SK-N-DZ (cell line): Measurements from ENCODE around the gene OR52N5. TPM values are rescaled to one million over a fixed set of nuclear protein-coding genes. Genes with fewer than 3 reads are reported as not detected.

Experiments used
- DNase-seq: peaks from one replicate; pipeline ENCODE4 v3.0.0-alpha.2; 2015; ENCODE audit warnings: low spot score
- polyA plus RNA-seq, 2 experiments: library from polyadenylated mRNA; depleted of rRNA; stranded (reverse); fragments of >200 nt; gene quantifications; 2 replicates each; pipeline ENCODE4 v1.2.3, GENCODE V29; 2014

OR52N5 gene
- not detected in 2 replicates for polyA plus RNA-seq (2014; cell fraction: cytosol; rRNA removed)
- polyA plus RNA-seq (2014; cell fraction: nucleus; rRNA removed): not detected in 2 replicates

GRCh38 chr11:5783255-5783654 lies at the start of gene OR52N5:
Gene OR52N5 (minus strand): TSS chr11:5783355. CDS start chr11:5778634, 4,721 bp downstream.
- no peak for DNase-seq

DNA sequence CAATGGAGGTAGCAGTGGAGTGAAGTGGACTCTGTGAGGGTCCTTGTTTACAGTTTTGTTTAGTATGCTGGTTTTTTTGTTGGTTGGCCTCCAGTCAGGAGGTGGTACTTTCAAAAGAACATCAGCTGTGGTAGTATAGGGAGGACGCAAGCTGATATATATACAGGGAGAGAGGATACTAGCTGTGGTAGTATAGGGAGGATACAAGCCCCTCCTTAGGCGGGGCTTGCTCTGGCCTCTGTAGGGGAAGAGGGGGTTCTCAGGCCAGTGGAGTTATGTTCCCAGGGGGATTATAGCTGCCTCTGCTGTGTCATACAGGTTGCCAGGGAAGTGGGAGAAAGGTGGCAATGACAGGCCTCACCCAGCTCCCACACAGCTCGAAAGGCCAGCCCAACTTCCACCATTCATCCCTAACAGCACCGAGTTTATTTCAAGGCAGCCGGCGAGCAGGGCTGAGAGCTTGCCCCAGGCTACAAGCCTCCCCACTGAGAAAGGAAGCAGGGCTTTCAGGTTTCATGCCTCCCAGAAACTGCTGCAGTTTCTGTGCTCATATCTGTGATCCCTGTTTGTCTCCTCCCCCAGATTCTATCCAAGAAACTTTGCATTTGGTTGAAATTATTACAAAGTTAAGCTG lies 48.2 kb upstream of the OR52N5 start:
- no peak for DNase-seq

DNA sequence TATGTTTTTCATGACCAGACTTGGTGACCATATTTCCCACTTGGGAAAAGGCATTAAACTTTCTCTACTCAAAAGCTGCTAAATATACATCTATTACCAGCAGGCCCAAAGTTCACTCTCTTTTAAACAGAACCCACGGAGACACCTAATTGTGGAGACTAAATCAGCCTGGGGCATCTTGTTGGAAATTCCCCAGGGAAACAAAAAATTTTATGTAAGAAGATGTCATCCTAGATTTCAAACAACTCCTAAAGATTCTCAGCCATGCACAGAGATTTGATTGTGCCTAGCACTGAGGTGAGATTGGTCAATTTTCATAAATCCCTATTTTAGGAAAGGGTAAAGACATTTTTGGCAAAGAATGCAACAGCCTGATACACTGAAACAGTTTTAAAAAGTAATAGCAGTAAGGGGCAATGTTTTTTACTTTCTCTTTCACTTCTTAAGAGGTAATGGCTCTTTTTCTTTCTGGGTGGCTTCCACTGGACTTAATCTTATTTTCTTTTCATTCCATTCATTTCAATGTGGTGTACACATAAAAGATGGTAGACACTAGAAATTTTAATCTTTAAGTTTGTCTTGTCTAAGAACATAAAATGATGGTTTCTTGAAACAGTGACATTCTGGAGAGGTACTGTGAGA lies 35.2 kb upstream of the OR52N5 start:
- DNase-seq: no peak

- DNase-seq: no peak
Observed at GRCh38 chr11:5815534-5815933, 32.4 kb upstream of the OR52N5 start.

DNA sequence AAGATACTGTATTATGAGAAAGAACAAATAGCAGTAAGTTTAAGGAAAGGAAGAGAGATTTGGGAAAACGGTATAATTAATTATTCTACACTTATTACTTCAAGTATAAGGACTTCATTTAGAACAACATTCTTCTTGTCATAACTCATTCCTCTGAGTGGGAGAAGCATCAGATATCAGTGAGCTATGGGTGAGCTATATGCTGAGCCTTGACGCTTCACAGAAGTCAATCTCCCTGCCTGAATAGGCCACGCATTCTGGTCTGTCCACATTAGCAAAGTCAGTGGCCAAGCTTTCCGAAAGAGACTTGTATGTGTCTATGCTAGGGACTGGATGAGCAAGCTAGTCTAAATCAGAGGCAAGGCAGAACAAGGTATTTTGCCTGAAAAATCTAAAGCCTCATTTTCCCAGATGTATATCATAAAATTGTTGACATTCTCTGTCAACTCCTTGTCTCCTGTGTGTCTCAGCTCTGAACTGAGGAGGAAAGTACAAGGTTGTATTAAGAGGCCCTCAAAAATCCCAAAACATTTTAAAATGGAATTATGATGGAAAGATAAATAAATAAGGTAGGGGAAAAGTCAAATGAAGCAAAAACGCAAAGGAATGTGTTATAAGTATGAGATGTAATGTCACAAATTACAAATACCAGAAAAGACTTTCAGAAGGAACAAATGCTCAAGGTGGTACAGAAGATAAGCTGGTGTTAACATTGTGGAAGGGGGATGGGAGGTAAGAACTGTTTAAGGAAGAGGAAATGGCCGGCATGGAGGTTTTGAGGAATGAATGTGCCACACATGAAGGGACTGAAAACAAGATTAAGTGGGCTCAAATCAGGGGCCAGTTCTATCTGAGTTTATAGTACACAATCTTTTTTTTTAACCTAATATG lies 27.0 kb upstream of the OR52N5 start:
- no peak for DNase-seq

DNA sequence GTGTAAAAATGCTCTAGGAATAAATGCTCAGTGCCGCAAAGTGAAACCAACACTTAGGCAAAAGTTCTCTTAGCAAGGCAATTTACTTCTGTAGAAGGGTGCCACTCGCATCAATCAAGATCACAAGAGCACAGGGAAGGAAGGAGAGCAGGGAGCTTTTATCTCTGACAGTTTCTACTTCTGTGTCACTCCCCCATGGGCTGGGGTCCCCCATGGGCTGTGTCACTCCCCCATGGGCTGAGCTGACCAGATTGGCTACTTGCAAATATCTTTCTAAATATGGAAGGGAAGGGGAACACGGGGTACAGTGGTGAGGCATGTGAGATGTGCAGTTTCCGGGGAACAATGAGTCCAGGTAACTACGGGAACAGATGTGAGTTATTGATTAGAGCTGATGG lies 26.0 kb upstream of the OR52N5 start:
- no peak for DNase-seq

DNA sequence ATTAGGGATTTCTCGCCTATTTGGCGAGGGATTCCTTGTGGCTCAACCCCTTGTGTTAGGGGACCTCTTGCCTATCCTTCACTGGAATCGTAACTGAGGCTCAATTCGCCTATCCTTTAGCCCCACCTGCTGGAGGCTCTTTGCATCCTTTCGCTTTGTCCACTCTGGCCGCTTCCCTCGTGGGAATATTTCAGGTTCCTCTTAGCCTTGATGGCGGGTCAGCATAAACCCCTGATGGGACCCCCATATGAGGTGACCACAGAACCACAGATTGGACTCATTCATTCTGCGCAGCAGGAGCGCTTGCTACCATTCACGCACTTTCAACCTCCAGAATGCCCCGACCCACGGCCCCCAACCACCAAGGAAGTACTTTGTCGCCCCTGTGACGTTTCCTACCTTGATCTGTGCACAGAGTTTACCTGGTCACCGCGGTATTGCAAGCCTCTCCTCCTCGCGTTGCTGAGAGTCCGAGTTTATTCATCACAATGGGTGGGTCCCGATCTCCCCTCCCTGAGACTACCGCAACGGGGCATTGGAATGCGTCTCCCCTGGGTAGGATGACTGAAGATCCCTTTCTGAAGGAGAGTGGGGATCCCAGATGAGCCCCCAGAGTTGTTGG lies 25.5 kb upstream of the OR52N5 start, which contains the start of gene OR52N2:
Gene OR52N2, plus strand, starts transcription at position 425 of the 622 bp plus-strand sequence. CDS start 11,412 bp downstream, outside the sequence.
- DNase-seq: peak; percentile 56

- no peak for DNase-seq
Observed at GRCh38 chr11:5807580-5807979, 24.4 kb upstream of the OR52N5 start.

DNA sequence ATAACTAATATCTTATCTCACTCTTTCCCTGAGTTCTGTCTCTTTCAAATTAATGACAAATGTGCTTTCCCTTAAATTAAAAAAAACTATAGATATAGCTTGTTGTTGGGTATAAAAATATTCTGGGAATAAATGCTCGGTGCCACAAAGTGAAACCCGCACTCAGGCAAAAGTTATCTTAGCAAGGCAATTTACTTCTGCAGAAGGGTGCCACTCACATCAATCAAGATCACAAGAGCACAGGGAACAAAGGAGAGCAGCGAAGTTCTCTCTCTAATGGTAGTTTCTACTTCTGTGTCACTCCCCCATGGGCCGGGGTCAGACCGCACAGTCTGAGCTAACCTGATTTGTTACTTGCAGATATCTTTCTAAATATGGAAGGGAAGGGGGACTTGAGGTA lies 20.8 kb upstream of the OR52N5 start:
- DNase-seq: no peak

GRCh38 chr11:5796541-5796940 lies 13.4 kb upstream of the OR52N5 start:
- DNase-seq: no peak

GRCh38 chr11:5791165-5791564 lies 8.0 kb upstream of the OR52N5 start, which contains the start of gene OR52N1:
Gene OR52N1 (minus strand): TSS chr11:5791265. CDS start chr11:5788816, 2,449 bp downstream.
- no peak for DNase-seq

GRCh38 chr11:5767056-5767455 lies 16.1 kb downstream of the OR52N5 start:
- no peak for DNase-seq

DNA sequence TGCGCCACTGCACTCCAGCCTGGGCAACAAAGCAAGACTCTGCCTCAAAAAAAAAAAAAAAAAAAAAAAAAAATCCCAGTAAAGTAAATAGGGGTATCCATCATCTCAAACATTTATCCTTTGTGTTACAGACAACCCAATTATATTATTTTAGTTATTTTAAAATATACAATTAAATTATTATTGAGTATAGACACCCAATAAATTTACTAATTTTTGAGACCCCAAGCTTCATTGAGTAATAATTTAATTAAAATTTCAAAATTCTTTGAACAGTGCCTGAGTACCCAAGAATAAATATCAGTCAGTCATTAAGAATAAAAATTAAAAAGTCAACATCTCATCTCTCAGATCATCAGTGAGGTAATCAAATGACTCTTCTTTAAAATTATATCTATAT lies 29.2 kb downstream of the OR52N5 start, which contains the start of gene OR52N4:
Gene OR52N4, plus strand, starts transcription at position 301 of the 400 bp plus-strand sequence. CDS start 498 bp downstream, outside the sequence.
- no peak for DNase-seq

- DNase-seq: no peak
Observed at GRCh38 chr11:5749836-5750235, 33.3 kb downstream of the OR52N5 start.

DNA sequence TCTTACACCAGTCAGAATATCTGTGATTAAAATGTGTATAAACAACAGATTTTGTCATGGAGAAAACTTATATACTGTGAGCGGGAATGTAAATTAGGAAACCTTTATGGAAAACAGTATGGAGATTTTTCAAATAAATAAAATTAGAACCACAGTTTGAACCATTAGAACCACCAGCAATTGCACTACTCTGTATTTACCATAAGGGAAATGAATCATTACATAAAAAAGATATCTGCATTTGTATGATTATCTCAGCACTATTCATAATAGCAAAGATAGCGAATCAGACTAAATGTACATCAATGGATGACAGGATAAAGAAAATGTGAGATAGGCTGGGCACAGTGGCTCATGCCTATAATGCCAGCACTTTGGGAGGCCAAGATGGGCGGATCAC lies 36.5 kb downstream of the OR52N5 start:
- no peak for DNase-seq

- no peak for DNase-seq
Observed at GRCh38 chr11:5738431-5738830, 44.7 kb downstream of the OR52N5 start.

DNA sequence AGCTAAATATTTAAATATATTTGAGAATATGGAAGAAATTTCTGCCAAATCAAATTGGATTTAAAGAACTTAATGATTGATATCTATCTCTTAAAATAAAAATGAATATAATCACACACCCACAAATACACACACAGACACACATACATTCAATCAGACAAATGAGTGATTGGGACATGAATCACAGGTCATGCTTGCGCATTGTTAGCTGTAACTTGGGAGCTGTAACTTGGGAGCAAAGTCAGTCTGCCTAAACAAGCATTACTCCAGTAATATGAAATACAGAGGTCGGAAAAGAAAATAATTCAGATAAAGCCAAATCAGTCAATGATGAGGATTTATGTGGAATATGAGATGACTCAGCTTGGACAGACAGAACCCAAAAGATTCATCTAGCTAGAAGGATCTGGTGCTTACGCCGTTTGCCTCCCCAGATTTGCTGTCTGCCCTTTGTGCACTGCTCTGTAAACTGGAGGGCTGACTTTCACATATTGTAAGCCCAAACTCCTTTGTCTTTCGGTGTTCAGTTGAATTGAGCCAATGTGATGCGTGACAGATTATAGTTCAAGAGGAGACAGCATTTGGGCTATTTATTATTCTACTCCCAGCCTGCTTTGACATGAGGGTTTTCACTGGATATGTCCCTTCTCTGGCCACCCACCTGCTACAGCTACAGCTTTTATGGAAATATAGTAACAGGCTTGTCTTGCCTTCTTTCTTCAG lies 45.3 kb downstream of the OR52N5 start:
- no peak for DNase-seq

DNA sequence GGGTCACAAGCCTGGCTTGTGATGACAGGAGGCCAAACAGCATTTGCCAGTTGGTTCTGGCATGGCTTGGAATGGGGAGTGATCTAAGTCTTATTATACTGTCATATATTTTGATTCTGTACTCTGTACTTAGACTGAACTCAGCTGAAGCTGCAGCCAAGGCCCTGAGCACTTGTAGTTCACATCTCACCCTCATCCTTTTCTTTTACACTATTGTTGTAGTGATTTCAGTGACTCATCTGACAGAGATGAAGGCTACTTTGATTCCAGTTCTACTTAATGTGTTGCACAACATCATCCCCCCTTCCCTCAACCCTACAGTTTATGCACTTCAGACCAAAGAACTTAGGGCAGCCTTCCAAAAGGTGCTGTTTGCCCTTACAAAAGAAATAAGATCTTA lies 46.1 kb downstream of the OR52N5 start:
- no peak for DNase-seq

GRCh38 chr11:5736396-5736795 lies 46.8 kb downstream of the OR52N5 start, which contains the start of gene OR56B1:
Gene OR56B1 (plus strand): TSS chr11:5736448. CDS start chr11:5736517, 69 bp downstream.
- DNase-seq: no peak

DNA sequence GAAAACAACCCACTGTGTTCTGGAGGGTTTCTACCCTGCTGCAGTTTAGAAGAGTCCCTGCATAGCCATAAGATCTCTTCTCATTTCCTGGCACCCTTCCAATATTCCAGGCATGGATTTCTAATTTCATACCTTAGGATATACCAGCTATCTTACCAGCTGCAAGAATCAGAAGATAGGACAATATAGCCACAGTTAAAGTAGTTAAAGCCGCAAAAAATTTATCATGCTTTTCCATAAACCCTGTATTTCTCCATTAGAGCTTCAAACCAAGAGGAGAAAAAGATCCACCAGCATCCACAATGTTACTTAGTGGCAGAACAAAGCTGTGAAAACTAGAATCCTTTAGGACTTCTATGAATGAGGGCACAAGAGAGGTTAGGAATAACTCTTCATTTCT lies 55.5 kb downstream of the OR52N5 start:
- no peak for DNase-seq

DNA sequence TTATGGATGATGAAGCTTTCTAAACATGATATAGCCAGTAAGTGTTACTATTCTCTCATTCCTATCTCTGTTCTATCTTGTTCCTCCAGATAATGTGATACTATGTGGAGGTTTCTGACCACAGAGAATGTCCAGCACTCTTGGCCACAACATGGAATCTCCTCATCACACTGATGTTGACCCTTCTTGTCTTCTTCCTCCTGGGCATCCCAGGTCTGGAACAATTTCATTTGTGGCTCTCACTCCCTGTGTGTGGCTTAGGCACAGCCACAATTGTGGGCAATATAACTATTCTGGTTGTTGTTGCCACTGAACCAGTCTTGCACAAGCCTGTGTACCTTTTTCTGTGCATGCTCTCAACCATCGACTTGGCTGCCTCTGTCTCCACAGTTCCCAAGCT lies 56.8 kb downstream of the OR52N5 start:
- DNase-seq: no peak
